HFFc6 (cell line): ENCODE measurements around the gene GALNT2. TPM values are rescaled to one million over a fixed set of nuclear protein-coding genes. Genes with fewer than 3 reads are reported as not detected.

Source experiments
- DNase-seq: peaks from one replicate; pipeline ENCODE4 v3.0.0-alpha.2; 2018
- H3K27ac Mint-ChIP-seq: 2 replicates; pipeline ENCODE4 v1.8.0; 2020; ENCODE audit warnings: mild to moderate bottlenecking, mixed read lengths
- H3K27me3 Mint-ChIP-seq: 2 replicates; pipeline ENCODE4 v1.8.0; 2021; ENCODE audit warnings: mild to moderate bottlenecking, moderate library complexity, mixed read lengths; ENCODE audit not compliant: insufficient read depth
- H3K36me3 Mint-ChIP-seq: 2 replicates; pipeline ENCODE4 v1.8.0; 2021; ENCODE audit warnings: low read depth, mixed read lengths
- H3K4me1 Mint-ChIP-seq: 2 replicates; pipeline ENCODE4 v1.8.0; 2020; ENCODE audit warnings: low read depth, mixed read lengths
- H3K4me3 Mint-ChIP-seq: 2 replicates; pipeline ENCODE4 v1.8.0; 2020; ENCODE audit warnings: mild to moderate bottlenecking, moderate library complexity, mixed read lengths
- H3K9me3 Mint-ChIP-seq: 2 replicates; pipeline ENCODE4 v1.8.0; 2020; ENCODE audit warnings: mild to moderate bottlenecking, mixed read lengths
- total RNA-seq, 6 experiments: library from RNA; stranded (reverse); fragmentation: NEBNext Ultra II Directional; extraction: Animal tissue kit (Norgen Biotek cat#: 25700); gene quantifications; 2 replicates in 1 of 6; 3 replicates in 5 of 6; pipeline ENCODE4 v1.2.3, GENCODE V29; 2021
- TF ChIP-seq, protein P1 (sequence below): fragments of 200-600 bp; sonication (generic); IDR thresholded peaks from 2 replicates; pipeline ENCODE4 v1.5.0; 2021; ENCODE audit warnings: antibody characterized with exemption, mild to moderate bottlenecking

GALNT2 gene
- total RNA-seq, 6 experiments from 2014 or later = 174 to 194 (median 181) TPM

DNA sequence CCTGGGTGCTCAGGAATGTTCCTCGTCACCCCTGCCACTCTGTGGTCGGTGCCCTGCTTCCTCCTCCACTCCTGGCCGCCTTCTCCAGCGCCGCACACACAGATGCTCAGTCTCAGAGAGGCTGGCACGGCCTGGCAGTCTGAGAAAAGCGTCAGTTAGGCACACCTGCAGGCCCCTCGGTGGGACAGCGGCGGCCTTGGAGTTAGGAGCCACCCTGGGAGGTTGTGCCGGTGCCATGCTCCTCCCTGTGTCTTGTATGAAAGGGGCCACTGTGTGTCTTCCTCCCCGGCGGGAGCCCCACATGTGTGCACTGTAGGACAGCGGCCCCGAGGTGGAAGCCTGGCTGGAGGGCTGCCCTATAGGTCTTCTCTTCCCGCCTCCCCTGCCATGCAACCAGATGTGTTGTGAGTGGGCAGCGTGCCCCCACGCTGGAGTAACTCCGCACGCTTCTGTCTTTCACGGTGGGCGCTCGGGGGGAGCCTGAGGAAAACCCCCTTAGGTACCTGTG lies 213.9 kb downstream of the GALNT2 start:
- no peak overlapping the region for H3K27ac Mint-ChIP-seq
- no peak for DNase-seq
- no peaks in the 10 kb centered on the region for H3K9me3 Mint-ChIP-seq
- TF ChIP-seq, protein P1, sequence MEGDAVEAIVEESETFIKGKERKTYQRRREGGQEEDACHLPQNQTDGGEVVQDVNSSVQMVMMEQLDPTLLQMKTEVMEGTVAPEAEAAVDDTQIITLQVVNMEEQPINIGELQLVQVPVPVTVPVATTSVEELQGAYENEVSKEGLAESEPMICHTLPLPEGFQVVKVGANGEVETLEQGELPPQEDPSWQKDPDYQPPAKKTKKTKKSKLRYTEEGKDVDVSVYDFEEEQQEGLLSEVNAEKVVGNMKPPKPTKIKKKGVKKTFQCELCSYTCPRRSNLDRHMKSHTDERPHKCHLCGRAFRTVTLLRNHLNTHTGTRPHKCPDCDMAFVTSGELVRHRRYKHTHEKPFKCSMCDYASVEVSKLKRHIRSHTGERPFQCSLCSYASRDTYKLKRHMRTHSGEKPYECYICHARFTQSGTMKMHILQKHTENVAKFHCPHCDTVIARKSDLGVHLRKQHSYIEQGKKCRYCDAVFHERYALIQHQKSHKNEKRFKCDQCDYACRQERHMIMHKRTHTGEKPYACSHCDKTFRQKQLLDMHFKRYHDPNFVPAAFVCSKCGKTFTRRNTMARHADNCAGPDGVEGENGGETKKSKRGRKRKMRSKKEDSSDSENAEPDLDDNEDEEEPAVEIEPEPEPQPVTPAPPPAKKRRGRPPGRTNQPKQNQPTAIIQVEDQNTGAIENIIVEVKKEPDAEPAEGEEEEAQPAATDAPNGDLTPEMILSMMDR = no peak
- no peaks in the 10 kb centered on the region for H3K4me1 Mint-ChIP-seq
- no peak overlapping the region for H3K4me3 Mint-ChIP-seq
- peaks cover 4% of the 10 kb centered on the region for H3K27me3 Mint-ChIP-seq
- H3K36me3 Mint-ChIP-seq = no peaks in the 10 kb centered on the region; the same call in 1 of the 2 replicates

- TF ChIP-seq, protein P1 = no peak
- DNase-seq = no peak
- no peaks in the 10 kb centered on the region for H3K4me1 Mint-ChIP-seq
These were observed 214.5 kb downstream of the GALNT2 start for GRCh38 chr1:230281556-230281955.

GRCh38 chr1:230282157-230282556 lies 215.1 kb downstream of the GALNT2 start:
- no peaks in the 10 kb centered on the region for H3K4me1 Mint-ChIP-seq
- H3K27me3 Mint-ChIP-seq = peaks cover 4% of the 10 kb centered on the region
- H3K4me3 Mint-ChIP-seq = no peak overlapping the region
- no peak overlapping the region for H3K27ac Mint-ChIP-seq
- DNase-seq = no peak
- TF ChIP-seq, protein P1 = no peak
- H3K9me3 Mint-ChIP-seq = no peaks in the 10 kb centered on the region
- no peaks in the 10 kb centered on the region for H3K36me3 Mint-ChIP-seq

More at GRCh38 chr1:230281556-230281955, 214.5 kb downstream of the GALNT2 start:
- Mint-ChIP-seq H3K4me3 (no peak overlapping the region), H3K9me3 (no peaks in the 10 kb centered on the region), H3K27me3 (peaks cover 4% of the 10 kb centered on the region), H3K27ac (no peak overlapping the region), H3K36me3 (no peaks in the 10 kb centered on the region; the same call in 1 of the 2 replicates)

DNA sequence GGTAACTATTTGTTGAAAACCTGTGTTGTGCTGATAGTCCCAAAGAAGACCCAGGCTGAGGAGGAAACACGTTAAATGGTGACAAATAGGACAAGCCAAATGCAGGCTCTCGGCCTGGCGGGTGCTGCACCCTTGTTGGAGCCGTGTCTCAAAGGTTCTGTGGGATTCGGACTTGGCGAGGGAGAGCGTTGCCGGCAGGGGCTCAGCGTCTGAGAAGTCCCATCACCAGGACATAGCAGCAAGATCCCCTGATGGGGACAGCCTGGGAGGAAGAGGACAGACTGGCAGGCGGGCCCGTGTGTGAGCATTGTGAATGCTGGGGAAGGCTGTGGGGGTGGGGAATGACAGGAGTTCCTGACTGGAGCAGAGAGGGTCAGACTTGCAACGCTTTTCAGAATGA lies 216.6 kb downstream of the GALNT2 start:
- no peak for DNase-seq

GRCh38 chr1:230284891-230285290 lies 217.9 kb downstream of the GALNT2 start:
- H3K4me3 Mint-ChIP-seq = no peak overlapping the region
- H3K27me3 Mint-ChIP-seq = peaks cover 9% of the 10 kb centered on the region
- H3K36me3 Mint-ChIP-seq = no peaks in the 10 kb centered on the region
- H3K9me3 Mint-ChIP-seq = no peaks in the 10 kb centered on the region
- TF ChIP-seq, protein P1 = no peak
- no peak overlapping the region for H3K27ac Mint-ChIP-seq
- DNase-seq = no peak
- no peaks in the 10 kb centered on the region for H3K4me1 Mint-ChIP-seq

More for the DNA sequence above, 216.6 kb downstream of the GALNT2 start:
- TF ChIP-seq, protein P1 = no peak
- no peak overlapping the region for H3K4me3 Mint-ChIP-seq
- H3K9me3 Mint-ChIP-seq = no peaks in the 10 kb centered on the region
- no peak overlapping the region for H3K27ac Mint-ChIP-seq
- peaks cover 10% of the 10 kb centered on the region for H3K27me3 Mint-ChIP-seq
- no peaks in the 10 kb centered on the region for H3K36me3 Mint-ChIP-seq
- H3K4me1 Mint-ChIP-seq = no peaks in the 10 kb centered on the region
